Activated CD4-positive, alpha-beta T cell treated with anti-CD3 and anti-CD28 coated beads for 1 hour (primary cell): ENCODE measurements around the gene PLCH1.

Experiments used
- DNase-seq: peaks from one replicate; pipeline ENCODE4 v3.0.0-alpha.2; 2020

Gene PLCH1

DNA sequence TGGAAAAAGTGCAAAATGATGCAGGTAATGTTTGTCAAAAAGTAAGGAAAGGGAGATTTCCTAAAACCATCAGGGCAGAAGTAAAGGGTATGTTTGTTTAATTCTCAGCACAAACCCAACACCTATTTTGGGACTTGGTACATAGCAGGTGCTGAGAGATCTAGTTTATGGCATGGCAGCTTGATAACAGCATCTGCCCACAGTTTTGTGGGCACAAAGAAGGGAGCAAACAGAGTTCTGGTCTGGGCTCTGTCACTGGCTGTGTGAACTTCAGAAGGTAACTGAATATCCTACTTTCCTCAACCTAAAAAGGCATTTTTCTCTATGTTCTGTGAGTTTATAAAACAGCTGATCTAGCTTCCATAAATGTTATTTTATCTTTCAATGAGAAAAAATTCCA, 141.6 kb downstream of the PLCH1 start:
- DNase-seq, result no peak

DNA sequence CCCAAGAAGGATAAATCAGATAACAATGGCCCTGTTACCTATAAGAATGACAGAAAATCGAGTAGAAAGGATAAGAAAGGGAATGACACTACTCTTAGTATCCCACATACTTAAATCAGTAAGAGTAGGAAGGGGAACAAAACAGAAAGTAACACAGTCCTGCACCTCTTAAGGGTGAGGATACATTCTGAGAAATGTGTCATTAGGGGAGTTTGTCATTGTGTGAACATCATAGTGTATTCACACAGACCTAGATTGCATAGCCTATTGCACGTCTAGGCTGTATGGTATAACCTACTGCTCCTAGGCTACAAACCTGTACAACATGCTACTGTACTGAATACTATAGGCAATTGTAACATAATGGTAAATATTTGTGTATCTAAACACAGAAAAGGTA, 142.6 kb downstream of the PLCH1 start:
- no peak for DNase-seq

GRCh38 chr3:155598671-155599070, 146.2 kb downstream of the PLCH1 start:
- no peak for DNase-seq

- DNase-seq, result no peak
Observed at GRCh38 chr3:155596615-155597014, 148.3 kb downstream of the PLCH1 start.

GRCh38 chr3:155595371-155595770, 149.5 kb downstream of the PLCH1 start:
- DNase-seq, result no peak

- DNase-seq, result no peak
Observed at GRCh38 chr3:155594526-155595187, 150.2 kb downstream of the PLCH1 start.

GRCh38 chr3:155587581-155587980, 157.3 kb downstream of the PLCH1 start:
- DNase-seq, result no peak

DNA sequence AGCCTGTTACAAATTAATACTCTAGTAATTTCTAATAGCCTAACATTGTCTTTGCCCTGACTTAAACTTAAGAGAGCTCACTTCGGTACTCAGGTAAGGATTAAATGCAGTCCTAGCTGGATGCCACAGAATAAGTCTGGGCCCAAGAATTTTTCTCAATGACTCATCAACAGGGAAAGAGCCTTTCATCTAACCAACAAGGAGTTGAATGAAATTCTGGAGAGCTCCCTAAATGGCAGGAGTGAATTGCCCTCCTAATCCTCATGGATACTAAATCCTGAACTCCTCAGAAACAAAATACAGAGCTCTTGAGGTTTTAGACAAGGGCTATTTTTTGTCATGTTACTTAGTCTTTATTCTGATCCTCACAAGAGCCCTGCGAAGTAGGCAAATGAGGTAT, 159.5 kb downstream of the PLCH1 start:
- DNase-seq, result no peak

- no peak for DNase-seq
Observed at GRCh38 chr3:155581579-155581978, 163.3 kb downstream of the PLCH1 start.

GRCh38 chr3:155572085-155572484, 172.8 kb downstream of the PLCH1 start:
- DNase-seq, result no peak

- DNase-seq, result no peak
Observed at GRCh38 chr3:155568295-155568694, 176.6 kb downstream of the PLCH1 start.

DNA sequence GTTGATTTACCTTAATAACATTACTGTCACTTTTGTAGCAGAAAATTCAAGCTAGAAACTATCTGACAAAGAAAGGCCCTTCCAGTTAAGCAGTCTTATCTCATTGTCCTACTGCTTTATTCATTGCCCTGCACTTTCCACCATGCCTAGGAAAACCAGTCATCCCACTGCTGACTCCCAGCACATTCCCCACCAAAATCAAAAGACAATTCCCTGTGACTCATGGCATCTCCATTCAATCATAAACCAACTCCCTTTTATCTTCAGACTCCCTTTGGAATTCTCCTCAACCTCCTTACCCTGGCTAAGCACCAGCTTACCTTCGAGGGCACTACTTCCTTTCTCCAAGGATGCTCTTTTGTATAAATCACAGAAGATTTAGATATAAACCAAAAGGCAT, 184.3 kb downstream of the PLCH1 start:
- DNase-seq, result no peak

GRCh38 chr3:155560135-155560534, 184.7 kb downstream of the PLCH1 start:
- DNase-seq, result no peak

GRCh38 chr3:155556531-155556930, 188.3 kb downstream of the PLCH1 start:
- DNase-seq, result no peak

DNA sequence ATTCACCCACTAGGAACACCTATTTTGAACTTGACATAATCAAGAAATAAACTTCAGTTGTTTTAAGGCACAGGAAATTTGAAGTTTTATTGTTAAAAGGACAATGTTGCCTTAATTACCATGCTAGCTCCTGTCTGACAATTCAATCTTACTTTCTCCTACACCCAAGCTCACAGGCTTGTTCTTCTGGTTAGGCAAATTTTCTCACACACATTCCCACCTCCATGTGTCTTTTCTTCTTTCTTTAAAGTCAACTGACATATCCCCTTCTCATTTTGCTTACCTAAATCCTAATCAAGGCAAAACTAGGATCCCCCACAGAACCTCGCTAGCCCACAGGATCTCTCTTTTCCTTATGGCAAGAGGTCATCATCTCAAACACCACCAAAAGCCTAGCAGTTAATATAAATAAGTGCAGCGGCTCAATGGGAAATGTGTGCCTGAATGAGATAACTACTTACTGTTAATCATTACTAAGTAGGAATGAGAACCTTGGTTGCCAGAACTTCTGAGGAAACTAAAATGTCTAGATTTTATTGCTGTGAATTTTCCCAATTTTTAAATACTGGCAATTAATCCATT, 189.3 kb downstream of the PLCH1 start:
- no peak for DNase-seq

GRCh38 chr3:155554777-155555451, 190.0 kb downstream of the PLCH1 start:
- no peak for DNase-seq

DNA sequence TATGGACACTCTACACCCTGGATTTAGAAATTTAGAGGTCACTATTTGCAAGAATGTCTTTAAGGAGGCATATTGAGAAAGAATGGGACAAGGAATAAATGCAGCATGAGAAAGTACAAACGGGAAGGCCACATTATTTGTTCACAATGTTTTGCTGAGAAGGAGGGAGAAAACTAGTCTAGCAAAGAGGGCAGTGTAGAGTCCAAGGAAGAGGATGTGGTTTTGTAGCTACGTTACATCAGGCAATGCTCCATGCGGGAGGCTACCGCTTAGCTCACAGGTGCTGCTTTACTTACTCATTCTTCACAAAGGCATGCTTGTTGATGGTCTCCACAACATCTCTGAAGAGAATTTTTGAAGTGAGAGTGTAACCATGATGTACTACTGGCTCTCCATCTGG, 191.1 kb downstream of the PLCH1 start:
- no peak for DNase-seq

DNA sequence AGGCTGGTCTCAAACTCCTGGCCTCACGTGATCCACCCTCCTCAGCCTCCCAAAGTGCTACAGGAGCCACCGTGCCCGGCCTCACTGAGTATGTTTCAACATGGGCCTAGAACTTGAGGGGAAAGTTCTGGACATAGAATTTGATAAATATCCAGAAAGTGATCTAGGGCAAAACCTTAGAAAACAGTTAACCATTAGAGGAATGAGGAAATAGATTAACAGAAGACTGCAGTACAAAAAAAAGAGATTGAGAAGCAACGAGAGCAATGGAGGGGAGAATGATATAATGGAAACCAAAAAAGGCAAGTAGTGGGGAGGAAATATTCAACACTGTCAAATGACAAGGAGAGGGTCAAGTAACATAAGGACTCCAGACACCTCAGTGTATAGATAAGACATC, 191.5 kb downstream of the PLCH1 start:
- no peak for DNase-seq

GRCh38 chr3:155550391-155550790, 194.5 kb downstream of the PLCH1 start:
- DNase-seq, result no peak

GRCh38 chr3:155549087-155549486, 195.8 kb downstream of the PLCH1 start:
- no peak for DNase-seq

DNA sequence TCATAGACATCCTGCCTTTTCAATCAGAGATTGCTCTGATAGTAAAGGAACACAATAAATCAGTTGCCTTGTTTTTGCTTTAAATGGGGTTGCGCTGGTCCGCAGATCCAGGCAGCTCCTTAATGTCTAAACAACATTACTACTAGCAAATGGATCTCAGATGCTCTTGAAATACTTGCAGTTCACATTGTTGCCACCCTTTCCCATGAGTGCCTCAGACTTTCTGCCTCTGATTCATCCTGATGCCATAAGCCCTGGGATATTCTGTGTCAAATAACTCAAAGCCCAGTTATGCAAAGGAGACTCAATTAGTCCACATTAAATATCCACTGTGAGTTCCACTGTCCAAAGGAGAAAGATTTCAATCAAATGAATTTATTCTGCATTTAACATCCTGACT, 196.7 kb downstream of the PLCH1 start:
- no peak for DNase-seq

DNA sequence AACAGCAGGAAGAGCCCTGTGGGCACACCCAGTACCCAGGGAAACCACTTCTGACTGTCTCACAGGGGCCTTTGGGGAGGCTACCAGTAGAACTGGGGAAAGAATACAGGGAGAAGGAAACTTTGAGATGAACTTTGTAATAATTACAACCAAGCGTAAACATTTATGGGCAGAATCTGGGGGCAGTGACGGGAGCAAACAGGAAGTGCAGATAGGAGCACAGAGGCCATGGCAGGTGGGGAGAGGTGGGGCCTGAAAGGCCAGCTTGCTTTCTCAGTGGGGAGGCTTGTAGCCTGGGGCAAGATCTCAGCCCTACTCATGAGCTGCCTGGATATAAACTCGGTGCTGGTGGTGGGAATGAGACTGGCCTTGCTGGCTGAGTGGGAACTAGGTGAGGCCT, 209.8 kb downstream of the PLCH1 start:
- no peak for DNase-seq

DNA sequence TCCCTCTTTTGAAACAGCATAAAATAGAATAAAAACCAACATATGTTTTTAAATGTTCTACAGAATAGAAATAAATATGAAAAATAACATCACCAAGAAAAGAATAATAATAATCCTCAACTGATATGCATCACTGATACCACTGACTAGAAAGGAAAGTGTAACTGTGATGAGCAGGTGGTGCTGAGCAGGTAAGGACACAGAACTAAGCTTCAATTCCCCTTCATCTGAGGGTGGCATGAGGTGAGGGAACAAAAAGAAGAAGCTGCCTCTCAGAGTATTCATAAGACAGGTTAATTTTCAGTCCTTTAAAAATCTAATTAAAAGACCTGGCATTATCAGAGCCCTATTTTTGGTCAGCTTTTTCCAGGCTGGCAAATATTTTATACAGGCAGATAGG, 216.3 kb downstream of the PLCH1 start:
- DNase-seq, result no peak

GRCh38 chr3:155525324-155525833, 219.5 kb downstream of the PLCH1 start:
- no peak for DNase-seq
